Adrenal gland (tissue), 12 donors: ENCODE measurements around the gene TIMP2. TPM values are rescaled to one million over a fixed set of nuclear protein-coding genes. Genes with fewer than 3 reads are reported as not detected.
A peak's percentile ranks its signal among the peaks of the same experiment; 100 is the strongest.

ENCODE experiments used
- DNase-seq, 7 donors: peaks; one replicate each; pipeline ENCODE4 v3.0.0-alpha.2; 2019 to 2020
- H3K27ac ChIP-seq, 5 donors: fragments of 200-600 bp; sonication (generic) in 4 of 5; 1 replicate in 3 of 5; 2 replicates in 2 of 5; pipeline versions ENCODE4 v1.5.1 to v1.8.0; 2016 to 2020; ENCODE audit warnings: mild to moderate bottlenecking in 1 of 5
- H3K27me3 ChIP-seq: fragments of 200-600 bp; 2 replicates; pipeline ENCODE4 v1.8.0; 2021
- H3K36me3 ChIP-seq, 2 donors: fragments of 200-600 bp; replicated peaks in 1 of 2; 1 replicate in 1 of 2; 2 replicates in 1 of 2; pipeline versions ENCODE4 v1.5.1 to v1.8.0; 2018 to 2022
- H3K4me1 ChIP-seq, 2 donors: fragments of 200-600 bp; replicated peaks in 1 of 2; 1 replicate in 1 of 2; 2 replicates in 1 of 2; pipeline versions ENCODE4 v1.5.1 to v1.8.0; 2018 to 2021
- H3K4me3 ChIP-seq, 4 donors: fragments of 200-600 bp; sonication (generic) in 3 of 4; one replicate each; pipeline ENCODE4 v1.5.1; 2016 to 2018
- H3K9me3 ChIP-seq, 3 donors: fragments of 200-600 bp; sonication (generic) in 1 of 3; replicated peaks in 1 of 3; 1 replicate in 2 of 3; 2 replicates in 1 of 3; pipeline versions ENCODE4 v1.5.1 to v1.8.0; 2016 to 2021
- CTCF ChIP-seq, 6 experiments: fragments of 450-650 bp in 4 of 6; fragments of 200-600 bp in 2 of 6; sonication (generic) in 1 of 6; IDR thresholded peaks; 1 replicate in 5 of 6; 2 replicates in 1 of 6; pipeline versions ENCODE4 v1.5.1 to v1.8.0; 2016 to 2021; ENCODE audit warnings: antibody characterized with exemption in 6 of 6, mild to moderate bottlenecking in 2 of 6, moderate library complexity in 1 of 6
- POLR2A ChIP-seq, 2 donors: fragments of 450-650 bp; IDR thresholded peaks; one replicate each; pipeline ENCODE4 v1.6.1; 2017; ENCODE audit warnings: antibody characterized with exemption in 2 of 2, mild to moderate bottlenecking in 2 of 2, moderate library complexity in 1 of 2
- WGBS, 4 donors: extraction: QIAGEN DNeasy Blood & Tissue Kit in 2 of 4; methylation state at CpG; one replicate each; pipeline versions ENCODE4 v1.1.5 to v1.1.7; 2013 to 2017; 5-methylcytosine and 5-hydroxymethylcytosine counted together
- intact Hi-C, 2 donors: fragments of 100-400 bp; cut with DNase I; formaldehyde crosslinking; loops; one replicate each; pipeline versions ENCODE4 v1.14.1 to v1.15.0; 2022 to 2023
- polyA plus RNA-seq, 3 donors: library from polyadenylated mRNA; stranded (reverse); fragments of 200-250 nt in 2 of 3; fragments of 350-450 nt in 1 of 3; fragmentation: Illumina TruSeq in 1 of 3; extraction: RNeasy Lipid Tissue Mini Kit (QIAGEN cat#74804) in 1 of 3; gene quantifications; one replicate each; pipeline ENCODE4 v1.2.3, GENCODE V29; 2013 to 2014
- total RNA-seq, 9 donors: library from RNA; depleted of rRNA in 4 of 9; stranded (reverse); fragments of >200 nt in 4 of 9; fragments of 120-200 nt in 1 of 9; fragmentation: NEBNext Ultra II Directional in 1 of 9; extraction: Animal tissue kit (Norgen Biotek cat#: 25700) in 1 of 9; gene quantifications; one replicate each; pipeline versions ENCODE4 v1.1.0 to v1.2.4, GENCODE V29; 2013 to 2023
- donor health status: healthy with polysubstance abuse.
- donor health status: Bipolar disorder and iron deficiency.
- donor health status: DM: yes; HTN: yes; CAD: no.
- donor health status: DM: no; HTN: no; CAD: no.
- donor health status: DM: no; HTN: no; CAD: no.
- donor health status: DM: yes; HTN: yes; CAD: no.

TIMP2 gene
- total and polyA plus RNA-seq, 12 donors, result 20.2 to 275 (median 176) TPM

- Histone ChIP-seq H3K27me3 (no peaks in the 10 kb centered on the region), H3K9me3 (no peaks in the 10 kb centered on the region), H3K4me1 (peaks cover 10 to 18% of the 10 kb centered on the region in 2 donors), H3K36me3 (peaks cover 0 to 32% of the 10 kb centered on the region in 2 donors), H3K4me3 (peak overlapping the region in 3 of 4 donors; percentile 66 to 94 (median 70)), H3K27ac (peak overlapping the region; percentile 88 to 100 (median 99))
- 0 to 1% (median 1%) methylated on average over 8 to 73 of the region's 73 CpGs for WGBS, 4 donors
- peak; percentile 49 to 71 (median 65) for DNase-seq
- intact Hi-C loops, result no loop called here
- TF ChIP-seq POLR2A (IDR thresholded peaks at IDR 0.05), result peak in 1 of 2 donors; percentile 21
- TF ChIP-seq CTCF (IDR thresholded peaks at IDR 0.05), result no peak
Measured at GRCh38 chr17:78839762-78840529, 85.2 kb downstream of the TIMP2 start.

DNA sequence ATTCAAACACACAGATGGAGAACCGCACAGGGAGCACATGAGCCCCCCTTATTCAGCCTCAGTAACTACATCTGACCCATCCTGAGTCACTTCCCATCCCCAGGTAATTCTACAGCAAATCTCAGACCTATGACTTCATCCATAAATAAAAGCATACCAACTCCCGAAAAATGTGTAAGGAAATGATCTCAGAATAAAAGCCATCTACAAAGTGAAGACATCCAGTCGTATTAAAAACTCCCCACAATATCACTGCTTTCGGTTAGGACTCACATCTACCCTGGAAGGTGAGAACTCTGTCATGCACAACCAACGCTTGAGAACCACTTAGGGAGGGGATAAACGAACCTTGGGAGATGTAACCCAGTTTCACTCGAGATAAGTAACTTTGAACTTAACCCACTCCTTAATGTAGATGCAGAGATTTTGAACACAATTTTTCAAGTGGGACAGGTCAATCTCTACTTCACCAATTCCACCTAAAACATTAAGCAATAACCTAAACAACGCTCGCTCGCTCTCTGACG, 85.9 kb downstream of the TIMP2 start:
- WGBS, 4 donors, result 18 to 23% (median 22%) methylated on average over 11 of the region's 11 CpGs

GRCh38 chr17:78838574-78839005, 86.6 kb downstream of the TIMP2 start:
- DNase-seq, result peak in 1 of 7 donors; percentile 56
- peak overlapping the region in 1 of 5 donors; percentile 100 for H3K27ac ChIP-seq
- WGBS, 4 donors, result 87 to 91% (median 89%) methylated on average over 13 to 22 of the region's 22 CpGs

More for the DNA sequence above, 85.9 kb downstream of the TIMP2 start:
- peaks cover 10 to 18% of the 10 kb centered on the region in 2 donors for H3K4me1 ChIP-seq
- H3K9me3 ChIP-seq, result no peaks in the 10 kb centered on the region
- TF ChIP-seq CTCF (IDR thresholded peaks at IDR 0.05), result no peak
- TF ChIP-seq POLR2A (IDR thresholded peaks at IDR 0.05), result no peak
- peak overlapping the region in 2 of 4 donors; percentile 70 to 94 for H3K4me3 ChIP-seq
- H3K36me3 ChIP-seq, result peaks cover 0 to 38% of the 10 kb centered on the region in 2 donors
- intact Hi-C loops, result no loop called here
- H3K27me3 ChIP-seq, result no peaks in the 10 kb centered on the region
- H3K27ac ChIP-seq, result peak overlapping the region in 4 of 5 donors; percentile 98 to 100 (median 100)
- no peak for DNase-seq

More at GRCh38 chr17:78838574-78839005, 86.6 kb downstream of the TIMP2 start:
- no peak overlapping the region for H3K4me3 ChIP-seq
- TF ChIP-seq POLR2A (IDR thresholded peaks at IDR 0.05) (no peak), CTCF (IDR thresholded peaks at IDR 0.05) (no peak)
- H3K4me1 ChIP-seq, result peaks cover 10 to 18% of the 10 kb centered on the region in 2 donors
- H3K36me3 ChIP-seq, result peaks cover 0 to 45% of the 10 kb centered on the region in 2 donors
- intact Hi-C loops, result no loop called here
- no peaks in the 10 kb centered on the region for H3K27me3 ChIP-seq
- no peaks in the 10 kb centered on the region for H3K9me3 ChIP-seq
